ENCODE data around the gene SMIM20.

Gene SMIM20

DNA sequence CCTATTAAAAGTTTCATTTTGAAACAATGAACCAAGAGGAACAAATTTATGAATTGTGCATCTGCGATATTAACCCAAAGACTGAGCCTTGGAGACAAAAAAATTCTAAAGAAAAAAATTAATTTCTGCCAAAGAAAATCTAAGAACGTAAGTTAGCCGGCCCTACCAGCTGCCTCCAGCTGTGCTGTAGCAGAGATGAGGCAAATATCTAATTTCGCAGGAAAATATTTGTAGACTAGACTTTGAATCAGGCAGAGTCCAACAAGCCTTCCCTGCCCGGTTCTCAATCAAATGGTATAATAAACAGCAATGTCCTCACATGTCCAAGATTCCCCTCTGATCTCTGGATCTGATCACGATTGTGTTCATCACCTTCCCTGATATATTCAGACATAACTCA lies 21.2 kb upstream of the SMIM20 start:
- TF ChIP-seq, protein P1, sequence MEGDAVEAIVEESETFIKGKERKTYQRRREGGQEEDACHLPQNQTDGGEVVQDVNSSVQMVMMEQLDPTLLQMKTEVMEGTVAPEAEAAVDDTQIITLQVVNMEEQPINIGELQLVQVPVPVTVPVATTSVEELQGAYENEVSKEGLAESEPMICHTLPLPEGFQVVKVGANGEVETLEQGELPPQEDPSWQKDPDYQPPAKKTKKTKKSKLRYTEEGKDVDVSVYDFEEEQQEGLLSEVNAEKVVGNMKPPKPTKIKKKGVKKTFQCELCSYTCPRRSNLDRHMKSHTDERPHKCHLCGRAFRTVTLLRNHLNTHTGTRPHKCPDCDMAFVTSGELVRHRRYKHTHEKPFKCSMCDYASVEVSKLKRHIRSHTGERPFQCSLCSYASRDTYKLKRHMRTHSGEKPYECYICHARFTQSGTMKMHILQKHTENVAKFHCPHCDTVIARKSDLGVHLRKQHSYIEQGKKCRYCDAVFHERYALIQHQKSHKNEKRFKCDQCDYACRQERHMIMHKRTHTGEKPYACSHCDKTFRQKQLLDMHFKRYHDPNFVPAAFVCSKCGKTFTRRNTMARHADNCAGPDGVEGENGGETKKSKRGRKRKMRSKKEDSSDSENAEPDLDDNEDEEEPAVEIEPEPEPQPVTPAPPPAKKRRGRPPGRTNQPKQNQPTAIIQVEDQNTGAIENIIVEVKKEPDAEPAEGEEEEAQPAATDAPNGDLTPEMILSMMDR (conservative IDR thresholded peaks at IDR 0.05; ENCODE audit: low read depth, low read length) = no peak
- no peak for DNase-seq (ENCODE audit: low read depth)
- H3K4me3 ChIP-seq (ENCODE audit: low read depth, low read length) = no peak overlapping the region

DNA sequence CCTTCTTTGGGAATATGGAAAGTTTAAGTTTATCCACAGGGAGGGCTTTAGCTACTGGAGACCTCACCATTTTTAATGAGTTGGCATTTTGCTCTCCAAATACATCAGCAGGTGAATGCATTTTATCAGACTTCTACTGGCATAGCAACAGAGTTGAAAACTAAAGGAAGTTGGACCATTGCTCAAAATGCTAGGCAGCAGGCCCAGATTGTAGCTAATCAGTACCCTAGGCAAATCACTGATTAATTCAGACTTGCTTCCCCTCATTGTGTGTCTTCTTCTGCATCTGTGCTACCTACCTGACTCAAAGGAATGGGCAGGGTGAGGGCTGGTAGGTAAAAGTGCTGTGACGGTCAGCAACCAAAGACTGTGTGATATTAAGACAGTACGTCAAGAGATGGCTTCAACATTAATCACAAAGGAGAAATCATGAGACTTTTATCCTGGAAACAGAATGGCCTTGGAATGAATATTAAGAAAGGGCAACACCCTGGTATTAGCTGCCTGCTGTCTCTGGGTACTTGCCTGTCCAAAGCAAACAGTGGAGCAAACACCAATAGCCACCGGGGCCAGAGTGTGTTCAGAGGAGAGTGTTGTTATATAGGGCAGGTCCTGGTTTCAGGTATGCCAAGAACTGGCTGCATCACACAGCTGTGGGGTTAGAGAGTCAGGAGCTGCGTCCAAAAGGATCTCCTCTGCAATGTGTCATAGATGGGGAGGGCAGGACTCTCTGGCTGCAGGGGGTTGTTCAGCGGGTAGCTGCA lies 17.1 kb upstream of the SMIM20 start:
- H3K4me3 ChIP-seq (ENCODE audit: low read depth, low read length) = no peak overlapping the region
- no peak for DNase-seq (ENCODE audit: low read depth)
- TF ChIP-seq, protein P1 (conservative IDR thresholded peaks at IDR 0.05; ENCODE audit: low read depth, low read length) = no peak

DNA sequence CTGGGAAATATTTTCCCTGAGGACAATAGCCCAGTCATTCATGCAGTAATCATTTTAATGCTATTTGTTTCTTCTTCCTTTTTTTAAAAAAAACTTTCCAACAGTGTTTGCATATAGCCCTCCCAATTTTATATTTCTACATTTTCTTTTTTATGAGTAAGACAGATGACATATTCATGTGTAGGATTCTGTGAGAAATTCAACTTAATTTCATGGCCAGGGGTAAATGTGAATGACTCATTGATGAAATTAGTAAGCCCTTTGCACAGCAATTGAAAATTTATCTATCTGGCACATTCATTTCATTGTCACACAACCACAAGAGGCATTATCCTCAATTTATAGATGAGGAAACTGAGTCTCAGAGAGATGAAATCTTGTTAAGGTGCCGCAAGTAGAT lies 13.7 kb upstream of the SMIM20 start:
- TF ChIP-seq, protein P1 (conservative IDR thresholded peaks at IDR 0.05; ENCODE audit: low read depth, low read length) = no peak
- DNase-seq (ENCODE audit: low read depth) = no peak
- H3K4me3 ChIP-seq (ENCODE audit: low read depth, low read length) = no peak overlapping the region

DNA sequence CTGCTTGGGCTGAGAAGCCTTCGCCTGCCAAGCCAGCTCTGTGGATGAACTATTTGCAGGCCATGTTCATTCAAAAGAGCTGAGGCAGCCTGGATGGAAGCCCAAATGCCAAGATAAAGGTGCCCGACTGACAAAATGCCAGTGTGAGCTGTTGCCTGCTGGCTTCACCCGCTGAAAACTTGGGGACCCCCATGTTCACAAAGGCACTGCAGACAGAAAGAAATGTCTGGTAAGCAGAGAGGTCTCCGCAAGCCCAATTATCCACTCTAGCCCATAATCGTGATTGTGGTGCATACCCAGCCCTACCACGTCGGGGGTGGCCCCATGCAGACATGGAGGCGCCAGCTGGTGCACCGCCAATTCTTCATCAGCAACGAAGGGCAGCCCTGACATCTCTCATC lies 13.0 kb upstream of the SMIM20 start:
- no peak overlapping the region for H3K4me3 ChIP-seq (ENCODE audit: low read depth, low read length)
- no peak for DNase-seq (ENCODE audit: low read depth)
- TF ChIP-seq, protein P1 (conservative IDR thresholded peaks at IDR 0.05; ENCODE audit: low read depth, low read length) = no peak

DNA sequence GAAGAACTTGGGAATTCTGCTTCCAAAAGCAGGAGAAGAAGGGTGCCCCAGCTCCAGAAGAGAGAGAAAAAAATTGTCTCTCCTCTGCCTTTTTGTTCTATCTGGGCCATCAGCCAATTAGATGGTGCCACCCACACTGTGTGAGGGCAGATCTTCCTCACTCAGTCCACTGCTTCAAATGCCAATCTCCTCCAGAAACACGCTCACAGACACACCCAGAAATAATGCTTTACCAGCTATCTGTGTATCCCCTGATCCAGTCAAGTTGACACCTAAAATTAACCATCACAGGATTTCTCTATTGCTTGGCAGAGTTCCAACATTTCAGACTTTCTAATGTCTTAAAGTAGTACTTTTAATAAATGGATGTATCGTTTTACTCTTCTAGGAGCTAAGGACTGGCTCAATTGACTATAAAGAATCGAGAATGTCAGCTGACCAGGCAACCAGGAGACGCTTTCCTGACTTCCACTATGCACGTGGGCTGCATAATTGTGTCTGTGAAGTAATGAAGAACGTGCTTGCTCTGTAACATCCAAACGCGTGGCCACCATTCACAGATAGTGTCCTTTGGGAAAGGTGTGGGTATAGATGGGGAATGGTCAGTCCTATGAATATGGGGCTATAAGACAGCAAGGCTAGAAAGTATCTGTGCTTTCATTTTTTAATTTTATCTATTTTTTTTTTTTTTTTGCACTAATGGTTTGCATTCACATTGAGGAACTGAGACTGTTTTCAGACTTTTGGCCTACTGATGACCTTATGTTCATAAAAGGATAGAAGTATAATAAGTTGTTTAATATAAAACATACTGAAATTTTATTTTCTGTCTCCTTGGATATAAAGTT lies 9.9 kb upstream of the SMIM20 start:
- no peak for DNase-seq (ENCODE audit: low read depth)
- TF ChIP-seq, protein P1 (conservative IDR thresholded peaks at IDR 0.05; ENCODE audit: low read depth, low read length) = no peak
- no peak overlapping the region for H3K4me3 ChIP-seq (ENCODE audit: low read depth, low read length)

DNA sequence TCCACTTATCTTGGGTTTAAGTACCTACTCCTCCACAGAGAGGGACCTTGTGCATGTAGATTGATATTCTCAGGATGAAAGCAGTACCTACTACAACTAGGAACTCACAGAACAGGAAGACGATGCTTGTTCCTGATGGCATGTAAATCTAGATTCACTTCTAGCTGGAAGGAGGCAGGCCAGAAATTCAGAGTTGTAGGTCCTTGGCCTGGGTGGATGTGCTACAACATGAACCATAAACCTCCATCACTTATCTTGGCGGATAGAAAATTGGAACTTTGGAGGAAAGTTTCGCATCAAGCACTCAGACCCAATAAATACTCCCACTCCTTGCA lies 9.3 kb upstream of the SMIM20 start:
- no peak overlapping the region for H3K4me3 ChIP-seq (ENCODE audit: low read depth, low read length)
- DNase-seq (ENCODE audit: low read depth) = no peak
- TF ChIP-seq, protein P1 (conservative IDR thresholded peaks at IDR 0.05; ENCODE audit: low read depth, low read length) = no peak
